LNCaP clone FGC (cell line): ENCODE data around the gene TSPAN3.
A peak's percentile ranks its signal among the peaks of the same experiment; 100 is the strongest.

Experiments
- DNase-seq: peaks from one replicate; pipeline ENCODE4 v3.0.0-alpha.2; 2011; ENCODE audit warnings: low read depth
- H3K4me3 ChIP-seq: 2 replicates; pipeline ENCODE4 v1.5.1; 2011; ENCODE audit warnings: mild to moderate bottlenecking, low read depth, low read length, control low read depth
- TF ChIP-seq, protein P1 (sequence below): IDR thresholded peaks from 2 replicates; pipeline ENCODE4 v1.5.1; 2012; ENCODE audit warnings: mild to moderate bottlenecking; ENCODE audit not compliant: control insufficient read depth, insufficient read depth; ENCODE audit errors: extremely low read depth

The TSPAN3 gene

DNA sequence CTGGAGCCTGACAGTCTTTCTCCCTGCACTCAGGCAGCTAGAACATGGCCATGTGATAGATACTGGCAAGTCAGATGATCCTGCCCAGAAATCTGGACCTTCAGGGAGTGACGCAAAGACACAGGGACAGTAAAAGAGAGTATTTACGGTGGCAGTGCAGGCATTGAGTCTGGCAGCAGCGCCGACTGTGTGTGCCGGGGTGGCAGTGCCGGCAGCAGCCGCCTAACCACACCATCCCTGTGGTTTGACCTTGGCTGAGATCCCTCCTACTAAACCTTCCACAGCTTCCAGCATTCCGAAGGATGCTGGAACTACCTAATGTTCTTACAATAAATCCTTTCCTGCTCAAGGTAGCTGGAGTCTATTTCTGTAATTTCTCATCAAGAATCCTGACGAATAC is 4.6 kb upstream of the TSPAN3 start:
- H3K4me3 ChIP-seq = no peak overlapping the region
- TF ChIP-seq, protein P1, sequence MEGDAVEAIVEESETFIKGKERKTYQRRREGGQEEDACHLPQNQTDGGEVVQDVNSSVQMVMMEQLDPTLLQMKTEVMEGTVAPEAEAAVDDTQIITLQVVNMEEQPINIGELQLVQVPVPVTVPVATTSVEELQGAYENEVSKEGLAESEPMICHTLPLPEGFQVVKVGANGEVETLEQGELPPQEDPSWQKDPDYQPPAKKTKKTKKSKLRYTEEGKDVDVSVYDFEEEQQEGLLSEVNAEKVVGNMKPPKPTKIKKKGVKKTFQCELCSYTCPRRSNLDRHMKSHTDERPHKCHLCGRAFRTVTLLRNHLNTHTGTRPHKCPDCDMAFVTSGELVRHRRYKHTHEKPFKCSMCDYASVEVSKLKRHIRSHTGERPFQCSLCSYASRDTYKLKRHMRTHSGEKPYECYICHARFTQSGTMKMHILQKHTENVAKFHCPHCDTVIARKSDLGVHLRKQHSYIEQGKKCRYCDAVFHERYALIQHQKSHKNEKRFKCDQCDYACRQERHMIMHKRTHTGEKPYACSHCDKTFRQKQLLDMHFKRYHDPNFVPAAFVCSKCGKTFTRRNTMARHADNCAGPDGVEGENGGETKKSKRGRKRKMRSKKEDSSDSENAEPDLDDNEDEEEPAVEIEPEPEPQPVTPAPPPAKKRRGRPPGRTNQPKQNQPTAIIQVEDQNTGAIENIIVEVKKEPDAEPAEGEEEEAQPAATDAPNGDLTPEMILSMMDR = no peak; the same call in 1 of the 2 replicates
- DNase-seq = no peak

GRCh38 chr15:77074350-77074749 is 3.4 kb upstream of the TSPAN3 start:
- TF ChIP-seq, protein P1 = no peak
- no peak overlapping the region for H3K4me3 ChIP-seq
- DNase-seq = no peak

- H3K4me3 ChIP-seq = peak overlapping the region; percentile 60; the same call in 1 of the 2 replicates
- DNase-seq = no peak
- TF ChIP-seq, protein P1 = no peak
Observed at GRCh38 chr15:77071305-77072223, 655 bp upstream of the TSPAN3 start.

DNA sequence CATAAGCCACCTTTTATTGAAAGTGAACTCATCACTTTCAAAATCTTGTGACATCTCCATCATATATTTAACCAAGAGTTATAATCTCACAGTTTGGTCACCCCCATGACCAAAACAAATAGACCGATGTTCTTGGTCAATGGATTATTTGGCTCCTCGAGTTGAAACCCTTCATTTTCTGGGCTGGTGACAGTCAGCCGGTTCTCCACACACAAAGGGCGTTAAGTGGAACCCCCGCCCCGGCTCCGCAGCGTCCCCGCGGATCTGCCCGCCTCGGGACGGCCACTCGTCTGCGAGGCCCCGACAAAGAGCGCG is 772 bp downstream of the TSPAN3 start:
- DNase-seq = no peak
- TF ChIP-seq, protein P1 = no peak
- H3K4me3 ChIP-seq = peak overlapping the region; percentile 60

DNA sequence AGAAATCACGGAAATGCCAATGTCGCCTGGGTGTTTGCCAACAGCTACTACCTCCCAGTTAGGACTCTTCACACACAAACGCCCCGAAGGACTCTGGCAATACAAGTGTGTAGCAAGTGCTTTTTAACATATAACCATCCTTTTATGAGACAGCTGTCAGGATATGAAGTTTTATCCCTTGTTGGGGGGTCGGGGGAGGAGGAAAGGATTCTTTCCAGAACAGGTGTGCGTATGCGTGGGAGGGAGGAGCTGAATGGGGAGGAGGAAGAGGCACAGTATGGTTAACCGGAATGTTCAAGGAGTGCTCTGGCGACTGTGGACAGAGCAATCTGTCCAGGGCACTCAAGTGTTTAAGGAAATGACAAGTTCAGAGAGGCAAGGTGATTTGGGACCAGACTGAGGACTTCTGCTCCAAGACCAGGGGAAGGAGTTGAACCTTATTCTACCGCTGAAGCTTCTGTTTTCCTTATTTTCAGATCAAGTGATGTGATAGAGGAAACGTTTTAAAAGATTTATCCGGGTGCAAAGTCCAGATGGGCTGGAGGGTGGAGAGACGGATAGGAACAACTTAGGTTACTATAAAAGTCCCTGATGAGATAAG is 1.3 kb downstream of the TSPAN3 start:
- peak overlapping the region; percentile 60 for H3K4me3 ChIP-seq
- DNase-seq = no peak
- TF ChIP-seq, protein P1 = no peak

GRCh38 chr15:77068633-77069032 is 2.3 kb downstream of the TSPAN3 start:
- TF ChIP-seq, protein P1 = no peak
- no peak overlapping the region for H3K4me3 ChIP-seq
- DNase-seq = no peak
